Effector memory CD4-positive, alpha-beta T cell (primary cell): Measurements from ENCODE around the gene SUPT5H.

Source experiments
- DNase-seq, 3 donors: peaks; one replicate each; pipeline ENCODE4 v3.0.0-alpha.2; 2020
- H3K27ac ChIP-seq: 2 replicates; pipeline ENCODE4 v1.7.0; 2013; ENCODE audit warnings: mild to moderate bottlenecking, low read length, moderate library complexity; ENCODE audit not compliant: insufficient read depth, poor library complexity, severe bottlenecking
- H3K27me3 ChIP-seq: replicated peaks from 2 replicates; pipeline ENCODE4 v1.7.0; 2013; ENCODE audit warnings: mild to moderate bottlenecking, low read length; ENCODE audit not compliant: insufficient read depth, control insufficient read depth, poor library complexity, severe bottlenecking
- H3K36me3 ChIP-seq: 2 replicates; pipeline ENCODE4 v1.7.0; 2013; ENCODE audit warnings: mild to moderate bottlenecking, low read length, moderate library complexity; ENCODE audit not compliant: control insufficient read depth, insufficient read depth
- H3K4me1 ChIP-seq: 2 replicates; pipeline ENCODE4 v1.7.0; 2013; ENCODE audit warnings: low read length, mild to moderate bottlenecking; ENCODE audit not compliant: control insufficient read depth, insufficient read depth, poor library complexity, severe bottlenecking
- H3K4me3 ChIP-seq: 2 replicates; pipeline ENCODE4 v1.7.0; 2013; ENCODE audit warnings: low read length, low read depth, mild to moderate bottlenecking; ENCODE audit not compliant: insufficient read depth, poor library complexity, severe bottlenecking
- H3K9me3 ChIP-seq: 2 replicates; pipeline ENCODE4 v1.7.0; 2013; ENCODE audit warnings: mild to moderate bottlenecking, low read length, moderate library complexity; ENCODE audit not compliant: control insufficient read depth

Gene SUPT5H

GRCh38 chr19:39467941-39468340, 22.6 kb downstream of the SUPT5H start:
- Histone ChIP-seq H3K9me3 (no peaks in the 10 kb centered on the region), H3K27ac (no peak overlapping the region), H3K4me3 (no peak overlapping the region), H3K36me3 (peaks cover 95% of the 10 kb centered on the region), H3K4me1 (no peaks in the 10 kb centered on the region), H3K27me3 (no peaks in the 10 kb centered on the region)
- no peak for DNase-seq

GRCh38 chr19:39469036-39469435, 23.7 kb downstream of the SUPT5H start:
- peaks cover 95% of the 10 kb centered on the region for H3K36me3 ChIP-seq
- H3K27me3 ChIP-seq, result no peaks in the 10 kb centered on the region

GRCh38 chr19:39469567-39469966, 24.2 kb downstream of the SUPT5H start:
- no peaks in the 10 kb centered on the region for H3K27me3 ChIP-seq
- no peak for DNase-seq
- H3K36me3 ChIP-seq, result peaks cover 96% of the 10 kb centered on the region
- no peaks in the 10 kb centered on the region for H3K9me3 ChIP-seq
- H3K4me1 ChIP-seq, result no peaks in the 10 kb centered on the region
- no peak overlapping the region for H3K27ac ChIP-seq
- H3K4me3 ChIP-seq, result no peak overlapping the region

More at GRCh38 chr19:39469036-39469435, 23.7 kb downstream of the SUPT5H start:
- no peak for DNase-seq
- H3K4me3 ChIP-seq, result no peak overlapping the region
- H3K27ac ChIP-seq, result no peak overlapping the region
- H3K4me1 ChIP-seq, result no peaks in the 10 kb centered on the region
- H3K9me3 ChIP-seq, result no peaks in the 10 kb centered on the region

GRCh38 chr19:39470724-39471339, 25.4 kb downstream of the SUPT5H start:
- Histone ChIP-seq H3K36me3 (peaks cover 90% of the 10 kb centered on the region), H3K27ac (no peak overlapping the region)

GRCh38 chr19:39471756-39472536, 26.6 kb downstream of the SUPT5H start:
- Histone ChIP-seq H3K4me1 (no peaks in the 10 kb centered on the region), H3K36me3 (peaks cover 88% of the 10 kb centered on the region), H3K4me3 (no peak overlapping the region), H3K27me3 (no peaks in the 10 kb centered on the region), H3K27ac (no peak overlapping the region), H3K9me3 (no peaks in the 10 kb centered on the region)
- no peak for DNase-seq

More at GRCh38 chr19:39470724-39471339, 25.4 kb downstream of the SUPT5H start:
- H3K4me1 ChIP-seq, result no peaks in the 10 kb centered on the region
- DNase-seq, result no peak
- H3K27me3 ChIP-seq, result no peaks in the 10 kb centered on the region
- H3K9me3 ChIP-seq, result no peaks in the 10 kb centered on the region
- no peak overlapping the region for H3K4me3 ChIP-seq

GRCh38 chr19:39472746-39473442, 27.5 kb downstream of the SUPT5H start:
- H3K4me3 ChIP-seq, result no peak overlapping the region

GRCh38 chr19:39473443-39473960, 28.1 kb downstream of the SUPT5H start:
- no peaks in the 10 kb centered on the region for H3K27me3 ChIP-seq
- H3K27ac ChIP-seq, result no peak overlapping the region
- H3K36me3 ChIP-seq, result peaks cover 75% of the 10 kb centered on the region
- no peak for DNase-seq
- H3K4me3 ChIP-seq, result no peak overlapping the region
- H3K4me1 ChIP-seq, result no peaks in the 10 kb centered on the region
- H3K9me3 ChIP-seq, result no peaks in the 10 kb centered on the region

More at GRCh38 chr19:39472746-39473442, 27.5 kb downstream of the SUPT5H start:
- no peaks in the 10 kb centered on the region for H3K27me3 ChIP-seq
- no peaks in the 10 kb centered on the region for H3K9me3 ChIP-seq
- no peak for DNase-seq
- no peak overlapping the region for H3K27ac ChIP-seq
- peaks cover 81% of the 10 kb centered on the region for H3K36me3 ChIP-seq
- H3K4me1 ChIP-seq, result no peaks in the 10 kb centered on the region

- no peak overlapping the region for H3K27ac ChIP-seq
- peaks cover 68% of the 10 kb centered on the region for H3K36me3 ChIP-seq
These were observed 28.8 kb downstream of the SUPT5H start for GRCh38 chr19:39474139-39474620.

GRCh38 chr19:39475748-39476147, 30.4 kb downstream of the SUPT5H start:
- Histone ChIP-seq H3K27ac (no peak overlapping the region), H3K9me3 (no peaks in the 10 kb centered on the region), H3K36me3 (peaks cover 52% of the 10 kb centered on the region)

More at GRCh38 chr19:39474139-39474620, 28.8 kb downstream of the SUPT5H start:
- Histone ChIP-seq H3K27me3 (no peaks in the 10 kb centered on the region), H3K4me1 (no peaks in the 10 kb centered on the region), H3K9me3 (no peaks in the 10 kb centered on the region), H3K4me3 (no peak overlapping the region)
- DNase-seq, result peak; percentile 37 to 52 (median 52)

More at GRCh38 chr19:39475748-39476147, 30.4 kb downstream of the SUPT5H start:
- no peak for DNase-seq
- no peaks in the 10 kb centered on the region for H3K27me3 ChIP-seq
- H3K4me1 ChIP-seq, result peaks cover 4% of the 10 kb centered on the region
- no peak overlapping the region for H3K4me3 ChIP-seq
